HG03064 (cell line): Measurements from ENCODE around the gene WDR33.

ENCODE experiments used
- ATAC-seq: cut with Tn5 transposase; IDR thresholded peaks from one replicate; pipeline ENCODE4 v1.9.1; 2021; ENCODE audit warnings: low read depth; ENCODE audit not compliant: unreplicated experiment

Gene WDR33

GRCh38 chr2:127658641-127659407, 152.1 kb downstream of the WDR33 start:
- no peak for ATAC-seq

GRCh38 chr2:127658146-127658545, 152.8 kb downstream of the WDR33 start:
- ATAC-seq, result no peak

GRCh38 chr2:127657232-127657595, 153.8 kb downstream of the WDR33 start:
- no peak for ATAC-seq

GRCh38 chr2:127656569-127657231, 154.3 kb downstream of the WDR33 start:
- no peak for ATAC-seq

- ATAC-seq, result no peak
Measured at GRCh38 chr2:127655209-127656073, 155.5 kb downstream of the WDR33 start.

- ATAC-seq, result no peak
Measured at GRCh38 chr2:127654838-127655175, 156.2 kb downstream of the WDR33 start.

GRCh38 chr2:127654084-127654837, 156.7 kb downstream of the WDR33 start:
- no peak for ATAC-seq

- ATAC-seq, result no peak
Measured at GRCh38 chr2:127653421-127654083, 157.4 kb downstream of the WDR33 start.

GRCh38 chr2:127652786-127653357, 158.1 kb downstream of the WDR33 start:
- ATAC-seq, result no peak

GRCh38 chr2:127651971-127652550, 158.9 kb downstream of the WDR33 start:
- ATAC-seq, result no peak

- no peak for ATAC-seq
Measured at GRCh38 chr2:127651381-127651809, 159.6 kb downstream of the WDR33 start.
